Fibroblast of the conjunctiva (primary cell): ENCODE data around the gene ITSN2.
A peak's percentile ranks its signal among the peaks of the same experiment; 100 is the strongest.
"Not testable (repeated sequence)": the region's sequence is repeated elsewhere in the genome, so short reads cannot be mapped to it uniquely, and the experiment has no call there.

ENCODE experiments used
- DNase-seq: peaks from one replicate; pipeline ENCODE4 v3.0.0-alpha.2; 2010; ENCODE audit warnings: low read depth

Gene ITSN2

DNA sequence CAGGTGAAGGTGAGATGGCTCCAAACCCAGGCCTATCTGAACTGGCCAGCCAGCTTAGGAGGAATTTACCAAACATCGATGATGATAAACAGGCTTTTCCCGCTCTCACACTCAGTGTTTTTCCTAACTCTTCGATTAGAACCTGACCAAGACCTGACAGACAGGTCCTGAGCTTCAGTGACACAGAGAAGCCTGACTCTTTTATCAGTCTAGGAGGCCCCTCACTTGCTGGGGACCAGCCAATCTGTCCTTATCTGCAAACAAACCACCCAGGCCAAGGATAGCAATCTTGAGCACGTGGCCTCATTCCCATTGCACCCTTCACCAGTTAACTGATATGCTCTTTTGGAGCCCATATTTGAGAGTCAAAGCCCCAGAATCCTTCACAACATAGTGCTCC is 1.9 kb upstream of the ITSN2 start:
- no peak for DNase-seq

DNA sequence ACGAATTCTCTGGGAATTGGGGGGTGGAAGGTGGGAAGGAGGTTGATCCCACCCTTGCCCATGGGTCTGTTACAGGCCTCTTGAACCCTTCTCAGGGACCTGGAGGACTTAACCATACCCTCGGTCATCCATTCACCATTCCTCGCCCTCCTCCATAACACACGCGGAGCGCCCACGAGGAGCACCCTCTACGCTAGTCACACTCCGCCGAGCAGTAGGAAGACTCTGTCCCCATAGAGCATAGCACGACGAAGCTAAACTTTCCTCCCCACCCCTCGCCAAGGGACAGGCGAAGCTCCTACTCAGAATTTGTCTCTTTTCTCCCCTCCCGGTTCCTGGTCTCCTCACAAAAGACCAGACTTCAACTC is 611 bp upstream of the ITSN2 start:
- no peak for DNase-seq

DNA sequence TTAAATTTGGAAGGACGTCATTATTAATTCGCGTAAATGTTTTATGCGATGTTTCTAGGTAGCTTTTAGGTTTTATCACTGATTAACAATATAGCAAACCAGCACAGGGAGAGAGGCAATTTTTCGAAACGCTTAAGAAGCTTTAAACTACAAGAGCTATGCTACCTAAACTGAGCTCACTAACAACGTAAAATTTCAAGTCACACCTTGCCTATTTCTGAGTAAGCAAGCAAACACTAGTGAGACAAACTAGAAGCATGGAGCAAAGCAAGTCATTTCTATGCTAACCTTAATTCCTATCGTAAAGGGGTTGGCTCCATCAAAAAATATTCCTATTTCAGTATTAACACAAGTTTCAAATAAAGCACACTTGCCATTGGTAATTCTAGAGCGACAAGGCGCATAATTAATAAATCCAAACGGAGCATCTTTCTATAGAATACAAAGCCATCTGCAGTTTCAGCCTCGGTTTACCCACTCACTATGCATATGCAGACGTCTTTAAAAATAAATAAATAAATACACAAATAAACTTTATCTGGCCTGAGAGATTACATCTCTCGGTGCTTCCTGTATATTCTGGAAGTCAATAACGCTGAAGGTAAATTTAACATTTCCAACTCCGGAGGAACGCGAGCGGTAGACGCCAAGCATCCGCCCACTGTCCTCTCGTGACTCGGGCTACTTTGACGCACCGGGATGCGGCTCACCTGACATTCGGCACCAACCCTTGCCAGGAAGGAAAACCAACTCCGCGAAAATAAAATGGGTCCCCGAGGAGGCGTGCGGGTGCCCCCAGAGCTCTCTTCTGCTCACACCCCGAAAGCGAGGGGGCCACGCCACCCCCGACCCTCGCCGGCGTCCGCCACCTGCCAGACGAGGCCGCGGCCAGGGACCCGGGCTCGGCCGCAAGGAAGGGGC is 947 bp downstream of the ITSN2 start:
- no peak for DNase-seq

DNA sequence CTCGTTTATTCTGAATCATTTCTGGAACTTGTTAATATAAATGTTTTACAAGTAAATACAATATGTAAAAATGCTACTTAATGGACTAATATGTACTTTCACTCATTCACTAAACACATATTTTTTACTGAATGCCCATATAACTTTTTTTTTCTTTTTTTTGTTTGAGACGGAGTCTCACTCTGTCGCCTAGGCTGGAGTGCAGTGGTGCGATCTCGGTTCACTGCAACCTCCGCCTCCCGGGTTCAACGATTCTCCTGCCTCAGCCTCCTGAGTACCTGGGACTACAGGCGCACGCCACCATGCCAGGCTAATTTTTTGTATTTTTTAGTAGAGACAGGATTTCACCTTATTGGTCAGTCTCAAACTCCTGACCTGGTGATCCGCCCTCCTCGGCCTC is 2.6 kb downstream of the ITSN2 start:
- not testable (repeated sequence) for DNase-seq

DNA sequence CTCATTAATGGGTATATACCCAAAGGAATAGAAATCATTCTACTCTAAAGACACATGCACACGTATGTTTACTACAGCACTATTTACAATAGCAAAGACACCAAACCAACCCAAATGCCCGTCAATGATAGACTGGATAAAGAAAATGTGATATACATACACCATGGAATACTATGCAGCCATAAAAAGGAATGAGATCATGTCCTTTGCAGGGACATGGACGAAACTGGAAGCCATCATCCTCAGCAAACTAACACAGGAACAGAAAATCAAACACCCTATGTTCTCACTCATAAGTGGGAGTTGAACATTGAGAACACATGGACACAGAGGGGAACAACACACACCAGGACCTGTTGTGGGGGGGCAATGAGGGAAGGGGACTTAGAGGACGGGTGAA is 3.2 kb downstream of the ITSN2 start:
- not testable (repeated sequence) for DNase-seq

DNA sequence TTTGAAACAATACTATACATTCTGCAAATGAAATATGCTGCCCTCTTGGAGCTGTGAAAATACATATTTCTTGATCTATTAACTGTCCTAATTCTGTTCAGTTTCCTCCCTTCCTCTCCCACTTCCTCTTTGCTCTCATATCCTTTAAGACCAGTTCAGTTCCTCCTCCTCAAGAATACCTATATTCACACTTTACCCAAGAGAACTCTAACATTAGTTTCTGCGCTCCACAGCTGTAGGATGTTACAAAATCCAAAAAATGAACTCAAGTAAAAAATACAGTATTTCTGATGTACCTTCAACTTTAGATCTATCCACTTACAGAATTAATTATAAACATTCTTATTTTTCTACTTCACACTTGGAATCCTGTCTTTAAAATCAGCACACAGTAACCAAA is 5.4 kb downstream of the ITSN2 start:
- no peak for DNase-seq

DNA sequence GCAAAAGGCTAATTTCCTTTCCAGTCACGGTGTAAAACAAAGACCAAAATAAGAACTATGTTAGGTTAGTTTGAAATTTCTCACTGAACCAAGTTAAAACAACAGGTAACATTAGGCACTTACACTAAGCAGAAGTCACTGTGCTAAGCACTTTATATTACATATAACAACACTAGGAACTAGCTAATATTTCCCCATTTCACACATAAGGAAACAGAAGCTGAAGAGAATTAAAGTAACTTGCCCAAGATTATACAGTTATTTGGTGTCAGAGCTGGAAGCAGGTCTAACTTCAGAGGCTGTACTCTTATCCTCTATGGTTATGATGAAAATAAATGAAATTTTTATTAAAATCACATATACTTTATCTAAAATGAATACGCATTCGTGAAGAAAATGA is 5.9 kb downstream of the ITSN2 start:
- DNase-seq, result no peak

DNA sequence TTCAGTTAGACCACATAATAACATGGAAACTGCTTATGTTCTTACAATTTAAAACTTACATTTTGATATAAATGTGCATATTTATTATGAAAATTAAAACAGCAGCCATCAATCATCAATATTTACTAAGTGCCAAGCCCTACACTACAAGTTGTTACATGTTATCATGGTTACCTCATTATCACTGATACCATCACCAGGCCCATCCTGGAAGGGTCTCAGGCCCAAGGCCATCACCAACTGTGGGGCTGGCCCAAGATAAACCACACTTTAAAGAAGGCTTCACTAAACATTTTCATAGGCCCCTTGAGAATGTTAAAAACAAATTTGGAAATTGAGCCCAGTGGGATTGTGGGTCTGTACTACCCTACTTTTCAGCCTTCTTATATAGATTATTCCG is 6.4 kb downstream of the ITSN2 start:
- no peak for DNase-seq

DNA sequence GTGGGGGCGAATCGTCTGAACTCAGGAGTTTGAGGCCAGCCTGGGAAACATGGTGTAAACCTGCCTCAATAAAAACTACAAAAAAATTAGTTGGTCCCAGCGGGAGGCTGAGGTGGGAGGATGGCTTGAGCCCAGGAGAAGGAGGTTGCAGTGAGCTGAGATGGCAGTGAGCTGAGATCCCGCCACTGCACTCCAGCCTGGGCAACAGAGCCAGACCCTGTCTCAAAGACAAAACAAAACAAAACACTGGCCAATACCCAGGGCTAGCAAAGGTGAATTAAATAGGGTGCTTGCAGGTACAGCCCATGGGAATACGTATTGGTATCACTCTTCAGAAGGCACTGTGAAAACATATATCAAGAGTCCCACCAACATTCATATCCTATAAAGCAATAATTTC is 7.0 kb downstream of the ITSN2 start:
- no peak for DNase-seq

DNA sequence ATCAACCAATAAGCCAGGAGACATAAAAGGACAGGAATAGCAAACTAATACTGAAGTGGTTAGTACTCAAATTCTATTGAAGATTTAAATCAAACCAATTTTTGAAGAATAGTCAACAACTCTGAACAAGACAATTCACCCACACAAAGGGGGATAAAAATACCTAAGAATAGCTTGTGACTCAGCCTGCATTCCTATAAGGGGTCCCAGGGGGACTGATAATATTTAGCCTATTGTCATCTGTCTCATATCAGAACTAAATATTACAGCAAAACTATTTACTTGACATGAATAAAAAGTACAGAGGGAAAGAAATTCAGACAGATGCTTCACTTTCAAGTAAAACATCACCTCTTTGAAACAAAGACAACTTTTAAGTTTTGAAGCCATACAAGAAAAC is 7.7 kb downstream of the ITSN2 start:
- no peak for DNase-seq

DNA sequence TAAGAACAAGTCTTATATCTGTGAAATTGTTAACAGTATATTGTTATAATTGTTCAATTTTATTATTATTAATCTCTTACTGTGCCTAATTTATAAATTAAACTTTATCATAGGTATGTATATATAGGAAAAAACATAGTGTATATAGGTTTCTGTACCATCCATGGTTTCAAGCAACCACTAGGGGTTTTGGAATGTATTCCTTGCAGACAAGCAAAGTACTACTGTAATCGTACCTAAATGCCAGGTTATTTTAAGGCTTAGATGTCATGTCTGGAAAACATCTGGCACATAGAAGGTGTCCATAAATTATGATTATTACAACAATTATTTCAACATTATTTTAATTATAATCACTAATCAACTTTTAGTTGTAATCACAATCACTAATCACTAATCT is 8.4 kb downstream of the ITSN2 start:
- DNase-seq, result no peak

DNA sequence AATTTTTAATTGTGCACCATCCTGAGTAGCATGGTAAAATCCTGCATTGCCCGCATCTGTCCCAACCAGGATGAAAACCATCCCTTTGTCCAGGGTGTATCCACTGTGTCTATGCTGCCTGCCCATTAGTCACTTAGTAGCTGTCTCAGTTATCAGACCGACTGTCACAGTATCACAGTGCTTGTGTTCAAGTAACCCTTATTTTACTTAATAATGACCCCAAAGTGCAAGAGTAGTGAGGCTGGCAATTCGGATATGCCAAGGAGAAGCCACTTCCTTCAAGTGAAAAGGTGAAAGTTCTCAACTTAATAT is 8.8 kb downstream of the ITSN2 start:
- DNase-seq, result no peak

DNA sequence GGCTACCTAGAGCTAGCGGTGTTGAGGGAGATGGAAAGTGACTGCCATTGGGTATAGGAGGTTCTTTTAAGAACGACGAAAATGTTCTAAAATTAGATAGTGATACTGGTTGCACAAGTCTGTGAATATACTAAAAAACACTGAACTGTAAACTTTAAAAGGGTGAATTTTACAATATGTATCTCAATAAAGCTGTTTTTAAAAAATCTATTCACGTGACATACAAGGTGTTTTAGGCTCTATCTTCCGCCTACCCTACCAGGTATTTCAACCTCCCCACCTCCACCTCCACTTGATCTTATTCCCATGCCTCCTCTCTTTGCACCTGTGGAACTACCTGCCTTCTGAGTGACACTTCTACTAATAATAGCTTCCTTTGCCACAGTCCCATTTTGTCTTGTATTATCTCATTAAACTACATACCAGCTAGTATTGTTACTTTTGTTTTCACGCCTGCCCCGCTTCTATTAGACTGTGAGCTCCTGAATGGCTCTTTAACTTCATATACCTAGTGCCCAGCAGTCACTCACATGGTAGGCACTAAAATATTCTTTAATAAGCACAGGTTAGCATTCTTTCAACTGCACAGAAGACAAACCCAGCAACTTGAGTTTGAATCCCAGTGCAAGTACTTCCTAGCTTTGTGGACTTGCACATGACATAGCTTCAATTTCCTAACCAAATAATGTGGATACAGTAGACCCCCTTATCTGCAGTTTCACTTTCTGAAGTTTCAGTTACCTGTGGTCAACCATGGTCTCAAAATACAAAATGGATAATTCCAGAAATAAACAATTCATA is 9.3 kb downstream of the ITSN2 start:
- DNase-seq, result no peak

DNA sequence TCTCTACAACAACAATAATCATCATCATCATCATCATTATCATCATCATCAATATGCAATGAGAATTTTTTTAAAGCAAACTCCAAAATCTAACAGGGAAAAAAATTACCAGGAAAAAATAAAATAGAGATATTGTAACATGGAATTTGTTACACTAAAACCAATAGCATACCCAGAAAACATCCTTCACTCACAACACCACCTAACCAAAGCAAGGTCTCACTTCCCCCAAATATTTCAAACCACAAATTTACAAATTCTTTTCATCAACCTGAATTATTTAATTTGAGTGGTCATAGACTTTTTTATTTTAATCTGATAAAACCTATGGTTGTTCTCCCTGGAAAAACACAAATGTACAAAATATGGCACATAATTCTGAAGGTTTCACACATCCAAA is 11.2 kb downstream of the ITSN2 start:
- DNase-seq, result no peak

DNA sequence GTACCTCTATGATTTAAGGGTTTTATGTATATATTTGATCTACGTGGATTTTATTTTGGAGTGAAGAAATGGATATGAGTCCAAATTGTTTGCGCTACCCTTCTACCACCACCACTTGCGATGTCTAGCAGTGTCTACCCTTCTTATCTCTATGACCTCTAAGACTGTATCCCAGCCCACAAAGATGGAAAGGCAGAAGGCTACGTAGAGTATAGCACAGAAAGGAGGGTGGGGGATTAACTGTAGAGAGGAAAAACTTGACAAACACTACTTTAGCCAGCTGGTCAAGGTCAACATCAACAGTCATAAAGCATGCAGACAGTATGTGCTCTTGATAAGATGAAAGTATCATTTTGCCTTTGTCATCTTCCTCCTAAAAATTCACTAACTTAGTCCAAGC is 14.4 kb downstream of the ITSN2 start:
- DNase-seq, result no peak

DNA sequence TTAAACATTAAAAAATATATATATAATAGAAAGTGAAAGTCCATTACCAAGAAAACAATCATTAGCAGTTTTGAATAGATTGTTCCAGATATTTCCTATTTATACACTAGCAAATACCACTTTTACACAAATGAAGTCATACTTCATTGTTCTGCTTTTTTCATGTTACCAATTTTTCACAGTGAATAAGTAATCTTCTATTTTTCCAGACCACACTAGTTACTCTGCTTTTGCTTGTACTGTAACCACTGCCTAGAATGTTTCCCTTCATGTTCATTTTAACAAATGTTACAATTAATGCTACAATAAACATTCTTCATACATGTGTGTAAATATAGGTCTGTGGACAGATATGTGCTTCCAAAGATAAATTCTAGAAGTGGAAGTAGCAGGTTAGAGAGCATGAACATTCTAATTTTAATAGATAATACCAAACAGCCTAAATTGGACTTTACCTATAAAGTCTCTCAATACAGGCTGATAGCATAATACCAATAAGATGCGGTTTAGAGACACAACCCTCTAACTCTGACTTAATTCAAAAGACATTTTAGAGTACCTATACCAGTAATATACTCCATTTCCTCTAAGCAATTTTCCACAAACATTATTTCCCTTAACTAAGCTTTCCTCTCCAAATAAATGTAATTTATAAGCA is 17.0 kb downstream of the ITSN2 start:
- DNase-seq, result no peak

DNA sequence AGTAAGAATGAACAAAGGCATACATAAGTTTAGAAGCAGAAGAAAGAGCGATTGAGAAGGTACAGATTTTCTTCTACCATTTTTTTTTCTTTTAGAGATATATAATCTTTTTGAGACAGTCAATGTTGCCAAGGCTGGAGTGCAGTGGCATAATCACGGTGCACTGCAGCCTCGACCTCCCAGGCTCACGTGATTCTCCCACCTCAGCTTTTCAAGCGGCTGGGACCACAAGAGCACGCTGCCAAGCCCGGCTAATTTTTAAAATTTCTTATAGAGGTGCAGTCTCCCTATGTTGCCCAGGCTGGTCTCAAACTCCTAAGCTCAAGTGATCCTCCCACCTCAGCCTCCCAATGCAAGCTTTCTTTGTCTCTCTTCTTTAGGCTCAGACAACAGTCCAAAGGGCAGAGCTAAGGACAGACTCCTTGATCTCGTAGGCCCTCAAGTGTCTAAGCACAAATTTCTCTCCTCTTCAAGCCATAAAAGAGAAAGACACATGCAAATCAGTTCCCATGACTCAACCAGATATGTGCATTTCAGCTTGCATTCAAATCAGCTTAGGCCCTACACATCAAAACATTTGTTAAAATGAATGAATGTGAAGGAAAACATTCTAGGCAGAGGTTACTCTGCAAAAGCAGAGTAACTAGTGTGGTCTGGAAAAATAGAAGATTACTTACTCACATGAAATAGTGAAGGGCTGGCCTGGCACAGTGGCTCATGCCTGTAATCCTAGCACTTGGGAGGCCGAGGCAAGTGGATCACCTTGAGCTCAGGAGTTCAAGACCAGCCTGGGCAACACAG is 18.0 kb downstream of the ITSN2 start:
- DNase-seq, result no peak

DNA sequence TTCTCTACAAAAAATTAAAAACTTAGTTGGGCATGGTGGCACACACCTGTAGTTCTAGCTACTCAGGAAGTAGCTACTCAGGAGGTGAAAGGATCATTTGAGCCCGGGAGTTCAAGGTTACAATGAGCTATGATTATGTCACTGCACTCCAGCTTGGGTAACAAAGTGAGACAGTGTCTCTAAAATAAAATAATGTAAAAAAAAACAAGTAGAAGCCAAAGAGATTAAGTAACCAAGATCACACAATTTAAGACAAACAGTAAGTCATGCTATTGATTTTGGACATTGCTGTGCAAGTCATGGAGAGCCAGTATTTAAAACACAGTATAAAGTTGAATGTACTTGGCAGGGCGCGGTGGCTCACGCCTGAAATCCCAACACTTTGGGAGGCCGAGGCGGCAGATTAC is 20.5 kb downstream of the ITSN2 start:
- no peak for DNase-seq

DNA sequence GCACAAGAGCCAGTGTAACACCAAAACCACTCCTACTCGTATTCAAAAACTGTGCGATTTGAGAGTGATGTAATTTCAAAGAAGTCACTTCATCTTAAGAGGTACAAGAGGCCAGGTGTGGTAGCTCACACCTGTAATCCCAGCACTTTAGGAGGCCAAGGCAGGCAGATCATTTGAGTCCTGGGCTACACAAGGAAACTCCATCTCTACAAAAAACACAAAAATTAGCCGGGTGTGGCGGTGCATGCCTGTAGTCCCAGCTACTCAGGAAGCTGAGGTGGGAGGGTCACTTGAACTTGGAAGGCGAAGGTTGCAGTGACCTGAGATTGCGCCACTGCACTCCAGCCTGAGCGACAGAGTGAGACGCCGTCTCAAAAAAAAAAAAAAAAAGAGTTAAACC is 21.2 kb downstream of the ITSN2 start:
- not testable (repeated sequence) for DNase-seq

DNA sequence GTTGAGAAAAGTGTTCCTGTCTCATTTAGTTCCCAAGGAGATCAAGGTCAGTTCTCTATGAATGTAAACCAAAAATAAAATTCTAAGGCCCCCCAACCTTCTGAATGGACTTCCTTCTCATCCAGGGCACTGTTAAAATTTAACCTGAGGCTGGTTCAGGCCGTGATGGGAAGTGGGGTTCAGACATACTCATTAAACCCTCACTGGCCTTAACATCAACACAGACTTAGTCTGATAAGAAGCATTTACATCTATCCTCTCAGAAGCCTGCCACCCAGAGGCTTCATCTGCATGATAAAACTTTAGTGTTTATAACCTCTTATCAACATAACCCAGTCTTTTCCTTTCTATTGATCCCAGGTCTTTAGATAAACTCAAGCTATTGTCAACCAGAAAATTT is 22.4 kb downstream of the ITSN2 start:
- no peak for DNase-seq

DNA sequence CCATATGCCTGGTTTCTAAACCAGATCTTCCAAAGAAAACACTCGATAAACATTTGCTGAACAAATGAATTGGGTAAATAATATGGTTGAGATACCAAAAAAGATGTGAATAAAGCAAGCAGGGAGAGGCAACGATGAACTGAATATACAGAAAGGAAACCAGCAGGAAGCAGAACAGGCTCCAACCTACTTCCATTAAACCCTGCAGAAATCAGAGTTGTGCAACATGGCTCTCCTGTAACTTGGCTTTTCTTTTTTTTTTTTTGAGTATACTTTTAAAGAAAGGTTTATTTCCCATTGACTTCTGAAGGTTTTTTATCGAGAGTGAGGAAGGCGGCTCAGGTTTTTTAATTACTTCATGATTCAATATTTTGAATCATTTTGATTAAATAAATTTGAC is 23.5 kb downstream of the ITSN2 start:
- no peak for DNase-seq

DNA sequence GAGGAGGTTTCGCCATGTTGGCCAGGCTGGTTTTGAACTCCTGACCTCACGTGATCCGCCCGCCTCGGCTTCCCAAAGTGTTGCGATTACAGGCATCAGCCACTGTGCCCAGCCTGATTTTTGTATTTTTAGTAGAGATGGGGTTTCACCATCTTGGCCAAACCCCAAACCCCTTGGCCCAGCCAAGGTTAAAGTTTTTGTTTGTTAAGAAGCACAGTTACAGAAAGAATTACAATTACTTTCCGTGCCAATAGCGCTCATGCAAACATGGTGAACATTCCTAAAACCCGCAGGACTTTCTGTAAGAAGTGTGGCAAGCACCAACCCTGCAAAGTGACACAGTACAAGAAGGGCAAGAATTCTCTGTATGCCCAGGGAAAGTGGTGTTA is 26.1 kb downstream of the ITSN2 start:
- peak; percentile 22 for DNase-seq
